ENCODE measurements around the gene XXYLT1. TPM values are rescaled to one million over a fixed set of nuclear protein-coding genes. Genes with fewer than 3 reads are reported as not detected.
A peak's percentile ranks its signal among the peaks of the same experiment; 100 is the strongest.

The XXYLT1 gene
- total and polyA plus RNA-seq, 2 of the 4 experiments (the other 2 are of a cell fraction), result 14.7 to 18.1 TPM

DNA sequence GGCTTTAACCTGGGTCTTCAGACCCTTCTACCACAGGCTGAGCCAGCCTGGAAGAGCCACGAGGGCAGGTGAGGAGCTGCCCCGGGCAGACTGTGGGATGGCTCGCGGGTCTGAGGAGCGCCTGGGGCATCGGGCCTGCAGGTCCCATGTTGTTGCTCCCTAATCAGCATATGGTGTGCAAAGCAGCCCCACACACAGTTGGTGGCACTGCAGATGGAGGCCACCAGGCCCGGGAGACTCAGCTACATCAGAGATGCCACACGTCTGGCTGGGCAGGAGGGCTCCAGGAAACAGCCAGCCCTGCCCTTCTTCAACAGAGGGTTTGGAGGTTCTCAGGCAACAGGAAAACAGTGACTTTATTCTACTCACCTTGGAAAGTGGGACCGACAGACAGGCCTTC is 63.9 kb downstream of the XXYLT1 start:
- ChIA-PET CTCF (no interaction called here), POLR2A (ENCODE audit: unreplicated experiment) (no interaction called here)
- H4K5ac ChIP-seq (ENCODE audit: low read depth, low read length), result no peak overlapping the region
- no peak overlapping the region for H2AK9ac ChIP-seq (replicated peaks; ENCODE audit: low read depth, low read length, poor library complexity)
- H3K27me3 ChIP-seq (ENCODE audit: control insufficient read depth, insufficient read depth, low read length), result no peaks in the 10 kb centered on the region
- no peak overlapping the region for H3K4ac ChIP-seq (ENCODE audit: low read depth, low read length)
- in situ Hi-C loops (cut with MboI; ENCODE audit: low sequenced_read_pairs), result no loop called here
- no peak for DNase-seq
- no peaks in the 10 kb centered on the region for H4K20me1 ChIP-seq (ENCODE audit: insufficient read depth, low read length)
- H3K79me1 ChIP-seq (ENCODE audit: low read depth in 1 of 2, low read length in 2 of 2), result peaks cover 28 to 61% of the 10 kb centered on the region in 2 experiments
- intact Hi-C loops (cut with micrococcal nuclease), result no loop called here
- H2AFZ ChIP-seq (replicated peaks; ENCODE audit: low read length, poor library complexity), result no peak overlapping the region
- no peak overlapping the region for H3K14ac ChIP-seq (replicated peaks; ENCODE audit: low read depth, low read length)
- 95% methylated on average over 4 of the region's 9 CpGs; no CpG with 5 or more reads in 1 of the 2 experiments for WGBS, 2 experiments (ENCODE audit: extremely low coverage in 2 of 2, insufficient read length in 1 of 2)
- no peak overlapping the region for H3K9ac ChIP-seq (ENCODE audit: low read depth, low read length)
- H3K56ac ChIP-seq (ENCODE audit: extremely low read depth, insufficient read depth, low read length), result no peak overlapping the region
- no peak overlapping the region for H2BK5ac ChIP-seq (ENCODE audit: low read depth, low read length, poor library complexity, severe bottlenecking)
- H2BK20ac ChIP-seq (ENCODE audit: low read depth, low read length), result no peak overlapping the region
- no peaks in the 10 kb centered on the region; the same call in 1 of the 2 replicates for H3K9me3 ChIP-seq (ENCODE audit: control insufficient read depth, insufficient read depth, low read length)
- no peak overlapping the region; the same call in 1 of the 2 replicates for H3K18ac ChIP-seq (ENCODE audit: low read depth, low read length)
- no peak for ATAC-seq (ENCODE audit: low read depth)
- dilution Hi-C loops (cut with HindIII; ENCODE audit: low sequenced_read_pairs, unreplicated experiment), result no loop called here
- no peak overlapping the region for H2BK15ac ChIP-seq (ENCODE audit: low read depth, low read length)
- H3K4me3 ChIP-seq (ENCODE audit: insufficient read depth, low read depth, low read length), result no peak overlapping the region
- H2AK5ac ChIP-seq (ENCODE audit: low read depth, low read length), result peak overlapping the region; percentile 29; the same call in 1 of the 2 replicates
- peak overlapping the region; percentile 2; the same call in 1 of the 2 replicates for H2BK120ac ChIP-seq (ENCODE audit: low read depth, low read length)
- BruUV-seq (replicated peaks), result no TSS peak
- H4K91ac ChIP-seq (ENCODE audit: insufficient read depth, low read depth, low read length), result peak overlapping the region; percentile 39; the same call in 1 of the 2 replicates
- TF ChIP-seq, protein P1, sequence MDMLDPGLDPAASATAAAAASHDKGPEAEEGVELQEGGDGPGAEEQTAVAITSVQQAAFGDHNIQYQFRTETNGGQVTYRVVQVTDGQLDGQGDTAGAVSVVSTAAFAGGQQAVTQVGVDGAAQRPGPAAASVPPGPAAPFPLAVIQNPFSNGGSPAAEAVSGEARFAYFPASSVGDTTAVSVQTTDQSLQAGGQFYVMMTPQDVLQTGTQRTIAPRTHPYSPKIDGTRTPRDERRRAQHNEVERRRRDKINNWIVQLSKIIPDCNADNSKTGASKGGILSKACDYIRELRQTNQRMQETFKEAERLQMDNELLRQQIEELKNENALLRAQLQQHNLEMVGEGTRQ (IDR thresholded peaks at IDR 0.05; ENCODE audit: low read depth, low read length), result no peak
- no peak for TF ChIP-seq RAD21 (IDR thresholded peaks at IDR 0.05; ENCODE audit: low read length)
- TF ChIP-seq, protein P2, sequence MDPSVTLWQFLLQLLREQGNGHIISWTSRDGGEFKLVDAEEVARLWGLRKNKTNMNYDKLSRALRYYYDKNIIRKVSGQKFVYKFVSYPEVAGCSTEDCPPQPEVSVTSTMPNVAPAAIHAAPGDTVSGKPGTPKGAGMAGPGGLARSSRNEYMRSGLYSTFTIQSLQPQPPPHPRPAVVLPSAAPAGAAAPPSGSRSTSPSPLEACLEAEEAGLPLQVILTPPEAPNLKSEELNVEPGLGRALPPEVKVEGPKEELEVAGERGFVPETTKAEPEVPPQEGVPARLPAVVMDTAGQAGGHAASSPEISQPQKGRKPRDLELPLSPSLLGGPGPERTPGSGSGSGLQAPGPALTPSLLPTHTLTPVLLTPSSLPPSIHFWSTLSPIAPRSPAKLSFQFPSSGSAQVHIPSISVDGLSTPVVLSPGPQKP (IDR thresholded peaks at IDR 0.05; ENCODE audit: borderline replicate concordance, low read depth, low read length), result no peak
- TF ChIP-seq BHLHE40 (IDR thresholded peaks at IDR 0.05; ENCODE audit: low read depth, low read length), result no peak
- TF ChIP-seq MAZ (IDR thresholded peaks at IDR 0.05; ENCODE audit: borderline replicate concordance, low read depth, low read length), result no peak
- TF ChIP-seq CHD1 (IDR thresholded peaks at IDR 0.05; ENCODE audit: low read depth, low read length), result no peak
- no peak for TF ChIP-seq RCOR1 (IDR thresholded peaks at IDR 0.05; ENCODE audit: insufficient replicate concordance, low read length)
- no peak for TF ChIP-seq NFE2L2 (IDR thresholded peaks at IDR 0.05; ENCODE audit: low read depth, low read length)
- no peak for TF ChIP-seq SMC3 (IDR thresholded peaks at IDR 0.05; ENCODE audit: low read depth, low read length)
- peak overlapping the region; percentile 17; the same call in 1 of the 2 replicates for H3K27ac ChIP-seq (ENCODE audit: insufficient read depth, low read length)
- no peak overlapping the region; a peak in 2 of 4 replicates for H4K8ac ChIP-seq (ENCODE audit: low read depth in 2 of 2, low read length in 2 of 2)
- H3K36me3 ChIP-seq (ENCODE audit: control insufficient read depth, insufficient read depth, low read length), result no peaks in the 10 kb centered on the region
- H3K4me2 ChIP-seq (ENCODE audit: low read depth, low read length), result no peak overlapping the region
- H3K9me1 ChIP-seq (ENCODE audit: insufficient read depth, low read length), result peaks cover 25% of the 10 kb centered on the region
- H3K23ac ChIP-seq (ENCODE audit: low read depth, low read length), result no peak overlapping the region
- H3K4me1 ChIP-seq (ENCODE audit: control insufficient read depth, insufficient read depth, low read length), result peaks cover 41% of the 10 kb centered on the region

Measured in IMR-90 (cell line).